Fibroblast of skin of left quadriceps (primary cell): ENCODE results near the gene U2SURP.
A peak's percentile ranks its signal among the peaks of the same experiment; 100 is the strongest.

Experiments
- DNase-seq, 2 experiments: peaks; one replicate each; pipeline ENCODE4 v3.0.0-alpha.2; 2013; ENCODE audit warnings: low read depth in 2 of 2

Gene U2SURP

GRCh38 chr3:143001369-143002082, at the start of gene U2SURP:
TSS of gene U2SURP (plus strand) at chr3:143001570. CDS start at chr3:143001629, 59 bp downstream.
- peak; percentile 95 for DNase-seq

- no peak for DNase-seq
These were observed 49.6 kb upstream of the U2SURP start for GRCh38 chr3:142951794-142952193.

GRCh38 chr3:142952272-142953193, 48.8 kb upstream of the U2SURP start:
- DNase-seq, result no peak

- DNase-seq, result no peak
These were observed 47.9 kb upstream of the U2SURP start for GRCh38 chr3:142953443-142953842.

- no peak for DNase-seq
These were observed 42.7 kb upstream of the U2SURP start for GRCh38 chr3:142958707-142959106.

- DNase-seq, result no peak
These were observed 41.0 kb upstream of the U2SURP start for GRCh38 chr3:142960322-142960850.

GRCh38 chr3:142961539-142961938, 39.8 kb upstream of the U2SURP start:
- DNase-seq, result no peak

GRCh38 chr3:142962175-142962519, 39.2 kb upstream of the U2SURP start:
- no peak for DNase-seq

- no peak for DNase-seq
These were observed 38.7 kb upstream of the U2SURP start for GRCh38 chr3:142962520-142963233.

- DNase-seq, result no peak
These were observed 38.2 kb upstream of the U2SURP start for GRCh38 chr3:142963234-142963515.

GRCh38 chr3:142963516-142964448, 37.6 kb upstream of the U2SURP start, which contains the start of gene PAQR9:
TSS of gene PAQR9 (minus strand) at chr3:142963674. CDS start at chr3:142963336, 338 bp downstream.
- DNase-seq, result no peak

- no peak for DNase-seq
These were observed 35.8 kb upstream of the U2SURP start for GRCh38 chr3:142965581-142965980.

GRCh38 chr3:142966808-142967207, 34.6 kb upstream of the U2SURP start:
- no peak for DNase-seq

- no peak for DNase-seq
These were observed 32.9 kb upstream of the U2SURP start for GRCh38 chr3:142968319-142969025.

- DNase-seq, result no peak
These were observed 29.9 kb upstream of the U2SURP start for GRCh38 chr3:142971431-142971830.

- DNase-seq, result no peak
These were observed 29.1 kb upstream of the U2SURP start for GRCh38 chr3:142972092-142972753.

- no peak for DNase-seq
These were observed 28.0 kb upstream of the U2SURP start for GRCh38 chr3:142973217-142974009.

- DNase-seq, result no peak
These were observed 25.9 kb upstream of the U2SURP start for GRCh38 chr3:142975316-142975995.
